ENCODE results near the gene EFEMP1.

DNA sequence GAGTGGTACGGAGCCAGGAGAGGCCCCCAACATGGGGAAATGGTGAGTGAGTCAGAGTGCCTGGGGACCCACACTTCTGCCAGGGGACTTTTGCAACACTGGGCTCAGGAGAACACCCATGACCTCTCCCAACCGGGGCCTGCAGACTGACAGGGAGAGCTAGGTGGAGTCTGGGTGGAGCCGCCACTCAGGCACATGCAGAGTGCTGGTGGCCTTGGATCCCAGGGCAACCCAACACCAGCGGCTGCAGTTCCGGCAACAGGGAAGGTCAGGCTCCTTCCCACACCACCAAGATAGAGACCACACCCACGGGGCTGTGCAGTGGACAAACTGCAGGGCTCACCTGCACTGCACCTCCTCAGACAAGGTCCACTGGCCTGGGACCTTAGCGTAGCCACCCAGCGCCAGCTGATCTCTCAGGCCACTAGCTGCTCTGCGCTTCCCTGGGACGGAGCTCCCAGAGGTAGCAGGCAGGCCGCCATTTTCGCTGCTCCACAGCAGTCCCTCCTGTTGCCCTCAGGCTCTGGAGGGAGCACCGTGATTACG lies 99.0 kb downstream of the EFEMP1 start:
- TF ChIP-seq POLR2AphosphoS5 (IDR thresholded peaks at IDR 0.05; ENCODE audit: borderline replicate concordance, low read depth, low read length) = no peak
- TF ChIP-seq EZH2 (IDR thresholded peaks at IDR 0.05) = no peak
